GM12878 (cell line): Measurements from ENCODE around the gene RAD52. TPM values are rescaled to one million over a fixed set of nuclear protein-coding genes. Genes with fewer than 3 reads are reported as not detected.

Experiments used
- ATAC-seq: fragments of 200-7000 bp; cut with Tn5 transposase; 3 replicates; pipeline ENCODE4 v1.9.1; 2020; ENCODE audit warnings: mild to moderate bottlenecking, moderate library complexity
- BruUV-seq: library from RNA; stranded (reverse); fragments of 400-500 nt; replicated peaks from 2 replicates; lab custom pipeline; 2021; lab: Mats Ljungman, UMichigan
- CTCF ChIA-PET: fragments of 300-600 bp; sonication (Branson Sonifier 250); formaldehyde crosslinking; extraction: SDS; loops from one replicate; lab custom pipeline; 2021; ENCODE audit warnings: inconsistent platforms; lab: Yijun Ruan, JAX
- POLR2A ChIA-PET: fragments of 350-600 bp; formaldehyde crosslinking; extraction: SDS; loops from one replicate; lab custom pipeline; 2021; ENCODE audit warnings: inconsistent platforms; lab: Charles Lee
- RAD21 ChIA-PET: fragments of 300-600 bp; sonication (Branson Sonifier 250); formaldehyde crosslinking; loops from one replicate; lab custom pipeline; 2023; ENCODE audit warnings: antibody characterized with exemption; ENCODE audit not compliant: unreplicated experiment; lab: Charles Lee
- SMC1A ChIA-PET: fragments of 300-600 bp; sonication (Branson Sonifier 250); formaldehyde crosslinking; loops from one replicate; lab custom pipeline; 2023; ENCODE audit not compliant: unreplicated experiment, uncharacterized antibody; lab: Charles Lee
- DNase-seq: peaks from one replicate; pipeline ENCODE4 v3.0.0-alpha.2; 2011; ENCODE audit warnings: low read depth, low spot score
- FAIRE-seq: peaks from 3 replicates; lab custom pipeline; 2011; peaks lifted over from hg19 to GRCh38; lab: Jason Lieb, UNC
- H2AFZ ChIP-seq: 2 replicates; pipeline ENCODE4 v1.6.0; 2011; ENCODE audit warnings: low read depth, low read length, control low read depth; ENCODE audit not compliant: control insufficient read depth
- H3K27ac ChIP-seq: 2 replicates; pipeline ENCODE4 v1.5.1; 2011; ENCODE audit warnings: control low read depth; ENCODE audit not compliant: control insufficient read depth, insufficient read depth
- H3K27me3 ChIP-seq, 2 experiments: replicated peaks in 1 of 2; 2 replicates each; pipeline versions ENCODE4 v1.6.0 to v1.6.1; 2011; ENCODE audit warnings: low read length in 1 of 2; ENCODE audit not compliant: control insufficient read depth in 2 of 2, insufficient read depth in 2 of 2
- H3K36me3 ChIP-seq, 2 experiments: 2 replicates each; pipeline ENCODE4 v1.5.1; 2011; ENCODE audit warnings: low read length in 1 of 2; ENCODE audit not compliant: control insufficient read depth in 2 of 2, insufficient read depth in 2 of 2
- H3K4me1 ChIP-seq: 2 replicates; pipeline ENCODE4 v1.6.1; 2011; ENCODE audit warnings: mild to moderate bottlenecking, low read length, moderate library complexity, mixed read lengths; ENCODE audit not compliant: control insufficient read depth, insufficient read depth
- H3K4me2 ChIP-seq: 2 replicates; pipeline ENCODE4 v1.6.0; 2011; ENCODE audit warnings: control low read depth; ENCODE audit not compliant: control insufficient read depth, insufficient read depth
- H3K4me3 ChIP-seq: fragments of 200-600 bp; sonication (generic); 2 replicates; pipeline ENCODE4 v1.5.1; 2016
- H3K79me2 ChIP-seq: 2 replicates; pipeline ENCODE4 v1.6.0; 2011; ENCODE audit warnings: low read length; ENCODE audit not compliant: control insufficient read depth, insufficient read depth
- H3K9ac ChIP-seq: 2 replicates; pipeline ENCODE4 v1.8.0; 2011; ENCODE audit warnings: low read length, control low read depth, mixed read lengths; ENCODE audit not compliant: control insufficient read depth, insufficient read depth
- H3K9me3 ChIP-seq: replicated peaks from 3 replicates; pipeline ENCODE4 v1.5.1; 2011; ENCODE audit warnings: mild to moderate bottlenecking, low read length; ENCODE audit not compliant: control insufficient read depth, insufficient read depth
- H4K20me1 ChIP-seq: 2 replicates; pipeline ENCODE4 v1.6.0; 2011; ENCODE audit not compliant: control insufficient read depth, insufficient read depth
- ATF7 ChIP-seq: fragments of 450-650 bp; IDR thresholded peaks from 2 replicates; pipeline ENCODE4 v1.6.1; 2016; ENCODE audit warnings: low read depth, mild to moderate bottlenecking
- CREB1 ChIP-seq: IDR thresholded peaks from 2 replicates; pipeline ENCODE4 v1.6.1; 2012; ENCODE audit warnings: low read depth, mild to moderate bottlenecking, inconsistent platforms
- LARP7 ChIP-seq: fragments of 450-650 bp; IDR thresholded peaks from 2 replicates; pipeline ENCODE4 v1.6.1; 2017; ENCODE audit warnings: mild to moderate bottlenecking
- MTA3 ChIP-seq: IDR thresholded peaks from 2 replicates; pipeline ENCODE4 v1.6.1; 2012; ENCODE audit warnings: low read length, inconsistent platforms, borderline replicate concordance
- SMAD1 ChIP-seq: fragments of 450-650 bp; IDR thresholded peaks from 2 replicates; pipeline ENCODE4 v1.6.1; 2018; ENCODE audit warnings: mild to moderate bottlenecking, low read depth; ENCODE audit not compliant: partially characterized antibody
- WGBS: methylation state at CpG from one replicate; pipeline ENCODE4 v1.1.6; 2016; ENCODE audit warnings: low lambda C conversion rate; ENCODE audit not compliant: insufficient replicate concordance, insufficient coverage; ENCODE audit errors: missing lambda C conversion rate; 5-methylcytosine and 5-hydroxymethylcytosine counted together
- in situ Hi-C: fragments of 300-500 bp; cut with MboI; formaldehyde crosslinking; loops from 9 replicates; pipeline ENCODE4 v1.14.3; 2018; ENCODE audit warnings: mixed read lengths
- intact Hi-C: fragments of 100-400 bp; cut with micrococcal nuclease; formaldehyde crosslinking; loops from one replicate; pipeline ENCODE4 v1.14.2; 2022; ENCODE audit not compliant: unreplicated experiment
- polyA plus RNA-seq, 11 experiments: library from polyadenylated mRNA; depleted of rRNA in 4 of 11; unstranded in 6 of 11; stranded (reverse) in 5 of 11; fragments of >200 nt; fragmentation: Nextera tagmentation in 4 of 11; fragmentation: Illumina TruSeq in 1 of 11; extraction: Ambion mirVana in 4 of 11; extraction: Trizol in 1 of 11; gene quantifications; 1 replicate in 1 of 11; 2 replicates in 10 of 11; pipeline versions ENCODE4 v1.2.1 to v1.2.3, GENCODE V29; 2011 to 2016; ENCODE audit warnings: inconsistent platforms in 2 of 11, missing spikeins in 2 of 11, low read depth in 1 of 11
- total RNA-seq, 4 experiments: library from RNA; depleted of rRNA in 3 of 4; stranded (reverse); fragments of >200 nt in 3 of 4; fragmentation: Illumina TruSeq in 1 of 4; extraction: Trizol in 1 of 4; gene quantifications; 2 replicates each; pipeline versions ENCODE4 v1.2.1 to v1.2.3, GENCODE V29; 2013 to 2021
- TF ChIP-seq, protein P1 (sequence below): fragments of 450-650 bp; IDR thresholded peaks from 2 replicates; pipeline ENCODE4 v1.6.1; 2017; ENCODE audit warnings: mild to moderate bottlenecking, low read depth, inconsistent platforms; ENCODE audit not compliant: poor library complexity, severe bottlenecking
- TF ChIP-seq, protein P2 (sequence below): fragments of 450-650 bp; IDR thresholded peaks from 2 replicates; pipeline ENCODE4 v1.6.1; 2016; ENCODE audit warnings: mild to moderate bottlenecking
- TF ChIP-seq, protein P3 (sequence below): fragments of 450-650 bp; IDR thresholded peaks from 2 replicates; pipeline ENCODE4 v1.6.1; 2017; ENCODE audit warnings: mild to moderate bottlenecking, moderate library complexity

Gene RAD52
- total and polyA plus RNA-seq, 10 of the 15 experiments (the other 5 are each of a cell fraction or from before 2014, with no cell fraction given) = 2.0 to 15.7 (median 8.9) TPM

DNA sequence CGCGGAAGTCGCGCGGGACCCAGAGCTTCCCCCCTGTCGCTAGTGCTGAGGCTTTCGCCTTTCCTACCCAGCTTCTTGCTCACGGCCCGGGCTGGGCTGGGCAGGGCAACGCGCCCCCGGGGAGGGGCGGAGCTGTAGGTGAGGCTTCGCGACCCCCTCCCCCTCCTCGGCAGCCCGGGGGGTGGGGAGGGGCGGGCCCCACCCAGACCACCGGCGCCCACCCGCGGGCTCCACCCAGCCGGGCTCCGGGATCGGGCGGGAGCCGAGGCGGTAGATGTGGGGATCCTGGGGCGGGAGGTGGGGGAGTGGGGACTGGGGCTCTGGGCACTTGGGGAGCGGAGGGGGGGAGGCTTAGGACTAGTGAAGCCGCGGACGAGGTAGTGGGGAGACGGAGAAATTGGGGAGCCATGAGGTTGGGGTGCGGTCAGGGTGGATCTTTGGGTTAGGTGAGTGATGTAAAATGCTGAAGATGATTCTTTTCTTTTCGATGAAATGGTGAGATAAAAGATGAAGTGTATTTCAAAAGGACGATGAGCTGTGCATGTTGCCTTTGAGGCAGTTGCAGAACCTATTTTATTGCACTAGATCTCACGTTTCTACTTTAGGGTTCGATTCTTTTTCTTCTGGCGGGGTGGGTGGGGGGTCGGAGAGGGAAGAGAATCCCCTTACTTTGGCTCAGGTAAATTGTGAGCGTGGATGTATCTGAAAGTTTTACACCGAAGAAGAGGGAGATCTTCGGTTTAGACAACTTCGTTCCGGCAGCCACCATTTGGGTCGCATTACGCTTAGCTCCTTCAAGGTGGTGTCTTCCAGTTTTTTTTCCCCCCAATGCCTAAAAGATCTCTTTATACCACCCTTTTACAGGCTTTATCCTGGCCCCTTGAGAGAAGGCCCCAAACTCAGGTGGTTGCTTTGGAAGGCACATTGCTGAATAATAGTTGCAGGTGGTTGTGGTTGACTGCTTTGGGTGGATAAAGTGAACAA is 42.1 kb upstream of the RAD52 start:
- H3K79me2 ChIP-seq = no peaks in the 10 kb centered on the region
- POLR2A ChIA-PET = interaction anchor here (1.4 kb wide), 1 partner anchor 90 kb away, joined by 4 read pairs; no protein-coding TSS in a partner anchor
- RAD21 ChIA-PET = interaction anchor here (0.6 to 1.7 kb wide), 3 partner anchors 40 to 90 kb away, joined by 3 to 4 read pairs (median 4); partner anchors contain the start of gene RAD52
- H3K4me3 ChIP-seq = peak overlapping the region; percentile 87
- BruUV-seq = TSS peak; percentile 77
- H2AFZ ChIP-seq = peak overlapping the region; percentile 75
- intact Hi-C loops (loop anchor here (2.0 kb wide), 1 partner anchor 33 kb away; no protein-coding TSS in a partner anchor), in situ Hi-C loops (no loop called here)
- H3K9me3 ChIP-seq = no peaks in the 10 kb centered on the region
- FAIRE-seq = no peak
- peak overlapping the region; percentile 88 for H3K4me2 ChIP-seq
- DNase-seq = no peak
- CTCF ChIA-PET = interaction anchor here (0.9 to 1.5 kb wide), 4 partner anchors 9 to 126 kb away, joined by 3 to 7 read pairs (median 4); no protein-coding TSS in a partner anchor
- peaks cover 1 to 13% of the 10 kb centered on the region in 2 experiments; a peak in 1 of 4 replicates for H3K27me3 ChIP-seq
- 32% methylated on average over 14 of the region's 48 CpGs for WGBS
- no peaks in the 10 kb centered on the region for H3K36me3 ChIP-seq
- TF ChIP-seq, protein P1, sequence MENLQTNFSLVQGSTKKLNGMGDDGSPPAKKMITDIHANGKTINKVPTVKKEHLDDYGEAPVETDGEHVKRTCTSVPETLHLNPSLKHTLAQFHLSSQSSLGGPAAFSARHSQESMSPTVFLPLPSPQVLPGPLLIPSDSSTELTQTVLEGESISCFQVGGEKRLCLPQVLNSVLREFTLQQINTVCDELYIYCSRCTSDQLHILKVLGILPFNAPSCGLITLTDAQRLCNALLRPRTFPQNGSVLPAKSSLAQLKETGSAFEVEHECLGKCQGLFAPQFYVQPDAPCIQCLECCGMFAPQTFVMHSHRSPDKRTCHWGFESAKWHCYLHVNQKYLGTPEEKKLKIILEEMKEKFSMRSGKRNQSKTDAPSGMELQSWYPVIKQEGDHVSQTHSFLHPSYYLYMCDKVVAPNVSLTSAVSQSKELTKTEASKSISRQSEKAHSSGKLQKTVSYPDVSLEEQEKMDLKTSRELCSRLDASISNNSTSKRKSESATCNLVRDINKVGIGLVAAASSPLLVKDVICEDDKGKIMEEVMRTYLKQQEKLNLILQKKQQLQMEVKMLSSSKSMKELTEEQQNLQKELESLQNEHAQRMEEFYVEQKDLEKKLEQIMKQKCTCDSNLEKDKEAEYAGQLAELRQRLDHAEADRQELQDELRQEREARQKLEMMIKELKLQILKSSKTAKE = no peak
- TF ChIP-seq ATF7 (no peak), SMAD1 (no peak), LARP7 (no peak), MTA3 (no peak), CREB1 (no peak)
- TF ChIP-seq, protein P2, sequence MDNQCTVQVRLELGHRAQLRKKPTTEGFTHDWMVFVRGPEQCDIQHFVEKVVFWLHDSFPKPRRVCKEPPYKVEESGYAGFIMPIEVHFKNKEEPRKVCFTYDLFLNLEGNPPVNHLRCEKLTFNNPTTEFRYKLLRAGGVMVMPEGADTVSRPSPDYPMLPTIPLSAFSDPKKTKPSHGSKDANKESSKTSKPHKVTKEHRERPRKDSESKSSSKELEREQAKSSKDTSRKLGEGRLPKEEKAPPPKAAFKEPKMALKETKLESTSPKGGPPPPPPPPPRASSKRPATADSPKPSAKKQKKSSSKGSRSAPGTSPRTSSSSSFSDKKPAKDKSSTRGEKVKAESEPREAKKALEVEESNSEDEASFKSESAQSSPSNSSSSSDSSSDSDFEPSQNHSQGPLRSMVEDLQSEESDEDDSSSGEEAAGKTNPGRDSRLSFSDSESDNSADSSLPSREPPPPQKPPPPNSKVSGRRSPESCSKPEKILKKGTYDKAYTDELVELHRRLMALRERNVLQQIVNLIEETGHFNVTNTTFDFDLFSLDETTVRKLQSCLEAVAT = no peak
- TF ChIP-seq, protein P3, sequence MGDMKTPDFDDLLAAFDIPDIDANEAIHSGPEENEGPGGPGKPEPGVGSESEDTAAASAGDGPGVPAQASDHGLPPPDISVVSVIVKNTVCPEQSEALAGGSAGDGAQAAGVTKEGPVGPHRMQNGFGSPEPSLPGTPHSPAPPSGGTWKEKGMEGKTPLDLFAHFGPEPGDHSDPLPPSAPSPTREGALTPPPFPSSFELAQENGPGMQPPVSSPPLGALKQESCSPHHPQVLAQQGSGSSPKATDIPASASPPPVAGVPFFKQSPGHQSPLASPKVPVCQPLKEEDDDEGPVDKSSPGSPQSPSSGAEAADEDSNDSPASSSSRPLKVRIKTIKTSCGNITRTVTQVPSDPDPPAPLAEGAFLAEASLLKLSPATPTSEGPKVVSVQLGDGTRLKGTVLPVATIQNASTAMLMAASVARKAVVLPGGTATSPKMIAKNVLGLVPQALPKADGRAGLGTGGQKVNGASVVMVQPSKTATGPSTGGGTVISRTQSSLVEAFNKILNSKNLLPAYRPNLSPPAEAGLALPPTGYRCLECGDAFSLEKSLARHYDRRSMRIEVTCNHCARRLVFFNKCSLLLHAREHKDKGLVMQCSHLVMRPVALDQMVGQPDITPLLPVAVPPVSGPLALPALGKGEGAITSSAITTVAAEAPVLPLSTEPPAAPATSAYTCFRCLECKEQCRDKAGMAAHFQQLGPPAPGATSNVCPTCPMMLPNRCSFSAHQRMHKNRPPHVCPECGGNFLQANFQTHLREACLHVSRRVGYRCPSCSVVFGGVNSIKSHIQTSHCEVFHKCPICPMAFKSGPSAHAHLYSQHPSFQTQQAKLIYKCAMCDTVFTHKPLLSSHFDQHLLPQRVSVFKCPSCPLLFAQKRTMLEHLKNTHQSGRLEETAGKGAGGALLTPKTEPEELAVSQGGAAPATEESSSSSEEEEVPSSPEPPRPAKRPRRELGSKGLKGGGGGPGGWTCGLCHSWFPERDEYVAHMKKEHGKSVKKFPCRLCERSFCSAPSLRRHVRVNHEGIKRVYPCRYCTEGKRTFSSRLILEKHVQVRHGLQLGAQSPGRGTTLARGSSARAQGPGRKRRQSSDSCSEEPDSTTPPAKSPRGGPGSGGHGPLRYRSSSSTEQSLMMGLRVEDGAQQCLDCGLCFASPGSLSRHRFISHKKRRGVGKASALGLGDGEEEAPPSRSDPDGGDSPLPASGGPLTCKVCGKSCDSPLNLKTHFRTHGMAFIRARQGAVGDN = no peak
- TF ChIP-seq, all 136 proteins: peak for 0
- H3K4me1 ChIP-seq = no peaks in the 10 kb centered on the region; the same call in 1 of the 2 replicates
- ATAC-seq = peak; percentile 67
- no peak overlapping the region for H3K27ac ChIP-seq
- no peak overlapping the region for H3K9ac ChIP-seq
- SMC1A ChIA-PET = interaction anchor here (0.8 kb wide), 1 partner anchor 86 kb away, joined by 3 read pairs; no protein-coding TSS in a partner anchor
- no peaks in the 10 kb centered on the region for H4K20me1 ChIP-seq
